DMS 273 treated with DMSO at 0.1 percent for 48 hours (cell line): ENCODE measurements around the gene NRG2.

Source experiments
- DNase-seq: peaks from one replicate; lab custom pipeline; 2025; lab: John Stamatoyannopoulos, UW

NRG2 gene

GRCh38 chr5:139942243-139942642 is 100.9 kb downstream of the NRG2 start:
- no peak for DNase-seq

GRCh38 chr5:139930406-139930805 is 112.7 kb downstream of the NRG2 start:
- DNase-seq, result no peak

GRCh38 chr5:139926797-139927503 is 116.1 kb downstream of the NRG2 start:
- DNase-seq, result no peak

GRCh38 chr5:139925650-139926640 is 117.2 kb downstream of the NRG2 start:
- no peak for DNase-seq

GRCh38 chr5:139925216-139925562 is 117.9 kb downstream of the NRG2 start:
- no peak for DNase-seq

GRCh38 chr5:139924294-139925215 is 118.5 kb downstream of the NRG2 start:
- DNase-seq, result no peak

GRCh38 chr5:139919308-139919707 is 123.8 kb downstream of the NRG2 start:
- DNase-seq, result no peak

GRCh38 chr5:139915834-139916233 is 127.3 kb downstream of the NRG2 start:
- DNase-seq, result no peak

GRCh38 chr5:139915266-139915665 is 127.8 kb downstream of the NRG2 start:
- DNase-seq, result no peak

- no peak for DNase-seq
These were observed 128.8 kb downstream of the NRG2 start for GRCh38 chr5:139914218-139914807.

- DNase-seq, result no peak
These were observed 130.3 kb downstream of the NRG2 start for GRCh38 chr5:139912804-139913203.

GRCh38 chr5:139912158-139912557 is 130.9 kb downstream of the NRG2 start:
- no peak for DNase-seq

GRCh38 chr5:139911425-139912120 is 131.5 kb downstream of the NRG2 start:
- DNase-seq, result no peak

- DNase-seq, result no peak
These were observed 132.2 kb downstream of the NRG2 start for GRCh38 chr5:139910901-139911300.

GRCh38 chr5:139910036-139910435 is 133.1 kb downstream of the NRG2 start:
- DNase-seq, result no peak

GRCh38 chr5:139908749-139909148 is 134.3 kb downstream of the NRG2 start:
- no peak for DNase-seq

GRCh38 chr5:139906661-139907060 is 136.4 kb downstream of the NRG2 start:
- no peak for DNase-seq

- no peak for DNase-seq
These were observed 138.1 kb downstream of the NRG2 start for GRCh38 chr5:139904816-139905661.

GRCh38 chr5:139904566-139904815 is 138.6 kb downstream of the NRG2 start:
- DNase-seq, result no peak

GRCh38 chr5:139903795-139904565 is 139.1 kb downstream of the NRG2 start:
- DNase-seq, result no peak
